IPS-18a (cell line): ENCODE results near the gene DUSP22.

Source experiments
- H3K27ac ChIP-seq: one replicate; pipeline ENCODE4 v1.5.1; 2013; ENCODE audit warnings: low read length
- H3K27me3 ChIP-seq: one replicate; pipeline ENCODE4 v1.6.1; 2013; ENCODE audit warnings: mild to moderate bottlenecking, low read length; ENCODE audit not compliant: control insufficient read depth, insufficient read depth
- H3K36me3 ChIP-seq: one replicate; pipeline ENCODE4 v1.6.1; 2013; ENCODE audit warnings: low read depth, low read length; ENCODE audit not compliant: control insufficient read depth
- H3K4me1 ChIP-seq: one replicate; pipeline ENCODE4 v1.6.1; 2013; ENCODE audit warnings: low read depth, low read length; ENCODE audit not compliant: control insufficient read depth
- H3K4me3 ChIP-seq: one replicate; pipeline ENCODE4 v1.5.1; 2013; ENCODE audit warnings: low read length
- H3K9ac ChIP-seq: one replicate; pipeline ENCODE4 v1.6.1; 2013; ENCODE audit warnings: mild to moderate bottlenecking, low read length, moderate library complexity
- H3K9me3 ChIP-seq: one replicate; pipeline ENCODE4 v1.6.1; 2013; ENCODE audit warnings: low read depth, low read length; ENCODE audit not compliant: control insufficient read depth

Gene DUSP22

GRCh38 chr6:397604-398003 lies 105.3 kb downstream of the DUSP22 start:
- no peak overlapping the region for H3K27ac ChIP-seq
- H3K9me3 ChIP-seq, result no peaks in the 10 kb centered on the region
- no peaks in the 10 kb centered on the region for H3K36me3 ChIP-seq
- H3K27me3 ChIP-seq, result peaks cover 32% of the 10 kb centered on the region
- no peak overlapping the region for H3K4me3 ChIP-seq
- peaks cover 6% of the 10 kb centered on the region for H3K4me1 ChIP-seq
- H3K9ac ChIP-seq, result no peak overlapping the region

- no peak overlapping the region for H3K4me3 ChIP-seq
Observed at GRCh38 chr6:398065-398464, 105.8 kb downstream of the DUSP22 start.

GRCh38 chr6:398558-399078 lies 106.3 kb downstream of the DUSP22 start:
- no peak overlapping the region for H3K27ac ChIP-seq
- peaks cover 5% of the 10 kb centered on the region for H3K4me1 ChIP-seq
- no peak overlapping the region for H3K9ac ChIP-seq
- H3K9me3 ChIP-seq, result no peaks in the 10 kb centered on the region
- peaks cover 22% of the 10 kb centered on the region for H3K27me3 ChIP-seq
- H3K36me3 ChIP-seq, result no peaks in the 10 kb centered on the region
- H3K4me3 ChIP-seq, result no peak overlapping the region

More at GRCh38 chr6:398065-398464, 105.8 kb downstream of the DUSP22 start:
- peaks cover 27% of the 10 kb centered on the region for H3K27me3 ChIP-seq
- no peaks in the 10 kb centered on the region for H3K36me3 ChIP-seq
- no peaks in the 10 kb centered on the region for H3K9me3 ChIP-seq
- no peak overlapping the region for H3K27ac ChIP-seq
- H3K9ac ChIP-seq, result no peak overlapping the region
- H3K4me1 ChIP-seq, result peaks cover 6% of the 10 kb centered on the region

- H3K9me3 ChIP-seq, result no peaks in the 10 kb centered on the region
- H3K9ac ChIP-seq, result no peak overlapping the region
- H3K36me3 ChIP-seq, result no peaks in the 10 kb centered on the region
- H3K27me3 ChIP-seq, result peaks cover 8% of the 10 kb centered on the region
- no peak overlapping the region for H3K27ac ChIP-seq
- H3K4me3 ChIP-seq, result no peak overlapping the region
- H3K4me1 ChIP-seq, result no peaks in the 10 kb centered on the region
Observed at GRCh38 chr6:399785-400534, 107.7 kb downstream of the DUSP22 start.

GRCh38 chr6:400815-401214 lies 108.5 kb downstream of the DUSP22 start:
- Histone ChIP-seq H3K27me3 (no peaks in the 10 kb centered on the region), H3K9me3 (no peaks in the 10 kb centered on the region), H3K27ac (no peak overlapping the region), H3K4me3 (no peak overlapping the region), H3K4me1 (no peaks in the 10 kb centered on the region), H3K36me3 (no peaks in the 10 kb centered on the region), H3K9ac (no peak overlapping the region)
